NCI-H345 treated with DMSO at 0.1 percent for 48 hours (cell line): ENCODE data around the gene WFDC5.

Source experiments
- DNase-seq: peaks from one replicate; lab custom pipeline; 2025; ENCODE audit not compliant: unreplicated experiment; lab: John Stamatoyannopoulos, UW

The WFDC5 gene

DNA sequence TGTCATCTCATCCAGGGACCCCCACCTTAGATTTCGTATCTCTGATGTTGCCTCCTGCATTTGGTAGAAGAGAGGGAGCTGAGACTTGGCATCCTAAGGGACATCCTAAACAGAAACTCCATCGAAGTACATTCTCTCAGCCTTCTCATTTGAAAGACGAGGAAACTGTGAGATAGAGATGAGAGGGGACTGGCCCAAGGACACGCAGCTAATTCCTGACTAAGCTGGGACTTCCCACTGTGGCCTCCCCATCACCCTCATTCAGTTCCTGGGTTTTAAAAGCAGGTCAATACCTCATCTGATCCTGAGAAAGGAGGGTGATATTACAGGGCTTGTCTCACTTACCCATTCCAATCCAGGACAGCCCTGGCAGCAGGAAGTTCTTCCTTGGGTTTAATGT lies 855 bp upstream of the WFDC5 start:
- no peak for DNase-seq

DNA sequence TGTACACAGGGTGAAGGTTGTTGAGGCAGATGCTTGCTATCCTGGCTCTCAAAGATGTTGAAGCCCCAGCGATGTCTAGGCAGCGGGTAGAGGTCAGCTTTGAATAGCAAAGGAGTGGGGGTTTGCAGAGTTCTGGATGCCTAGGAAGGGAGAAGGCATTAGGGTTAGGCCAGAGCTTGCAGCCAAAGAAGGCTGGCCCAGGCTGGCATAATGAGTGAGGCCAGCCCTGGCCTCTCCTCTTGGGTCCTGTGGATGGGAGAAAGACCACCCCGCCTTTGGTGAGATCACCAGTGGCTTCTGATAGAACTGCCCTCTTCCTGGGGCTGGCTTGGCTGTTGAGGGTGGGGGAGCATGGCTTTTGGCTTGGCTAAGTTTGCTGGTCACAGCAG lies 406 bp upstream of the WFDC5 start:
- no peak for DNase-seq

DNA sequence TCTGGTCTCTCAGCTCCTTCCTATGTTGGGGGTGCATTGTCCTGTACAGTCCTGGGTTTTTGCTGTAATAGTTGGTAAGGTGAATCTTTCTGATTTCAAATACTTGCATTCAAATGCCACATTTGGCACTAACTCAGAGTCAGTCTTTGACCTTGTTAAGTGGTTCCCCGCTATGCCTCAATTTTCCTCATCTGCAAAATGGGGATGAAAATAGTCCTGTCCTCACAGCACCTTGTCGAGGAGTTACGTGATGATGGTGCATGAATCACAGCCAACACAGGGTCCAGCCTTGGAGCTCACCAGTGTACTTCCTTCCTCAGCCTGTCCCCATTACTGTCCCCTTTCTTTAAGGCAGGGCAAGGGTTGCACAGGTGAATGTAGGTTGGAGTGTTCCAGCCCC lies 1.1 kb downstream of the WFDC5 start:
- no peak for DNase-seq

- DNase-seq, result no peak
These were observed 2.2 kb downstream of the WFDC5 start for GRCh38 chr20:45112754-45113153.

DNA sequence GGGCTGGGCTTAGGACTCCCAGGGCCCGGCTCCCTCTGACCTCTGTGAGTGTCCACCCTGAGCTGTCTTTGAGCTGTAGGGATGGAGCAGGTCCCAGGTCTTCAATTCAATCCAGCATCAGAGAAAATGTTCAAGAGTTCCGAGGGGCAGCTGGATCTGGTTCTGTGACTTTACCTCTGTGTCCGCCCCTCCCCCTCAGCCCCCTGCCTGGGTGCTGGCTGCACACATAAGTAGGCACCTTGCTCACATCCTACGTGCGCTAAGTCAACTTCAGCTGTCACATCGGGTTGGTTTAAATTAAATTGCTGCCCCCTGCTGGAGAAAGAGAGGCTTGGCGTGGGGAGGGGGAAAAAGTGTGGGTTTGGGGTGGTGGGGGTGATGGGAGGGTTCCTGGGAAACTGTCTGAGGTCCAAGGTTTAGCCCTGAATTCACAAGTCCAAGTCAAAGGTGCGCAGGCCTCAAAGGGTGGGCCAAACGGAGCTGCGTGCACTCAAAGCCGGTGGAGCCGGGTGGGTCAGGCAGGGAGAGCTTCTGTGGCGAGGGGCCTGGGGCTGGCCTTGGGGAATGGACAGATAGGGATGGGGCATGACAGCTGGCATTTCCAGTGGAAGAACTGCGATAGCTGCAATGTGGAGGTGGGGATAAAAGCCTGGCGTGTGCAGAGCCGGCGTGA lies 3.0 kb downstream of the WFDC5 start:
- DNase-seq, result no peak

- DNase-seq, result no peak
These were observed 3.7 kb downstream of the WFDC5 start for GRCh38 chr20:45111285-45111684.

DNA sequence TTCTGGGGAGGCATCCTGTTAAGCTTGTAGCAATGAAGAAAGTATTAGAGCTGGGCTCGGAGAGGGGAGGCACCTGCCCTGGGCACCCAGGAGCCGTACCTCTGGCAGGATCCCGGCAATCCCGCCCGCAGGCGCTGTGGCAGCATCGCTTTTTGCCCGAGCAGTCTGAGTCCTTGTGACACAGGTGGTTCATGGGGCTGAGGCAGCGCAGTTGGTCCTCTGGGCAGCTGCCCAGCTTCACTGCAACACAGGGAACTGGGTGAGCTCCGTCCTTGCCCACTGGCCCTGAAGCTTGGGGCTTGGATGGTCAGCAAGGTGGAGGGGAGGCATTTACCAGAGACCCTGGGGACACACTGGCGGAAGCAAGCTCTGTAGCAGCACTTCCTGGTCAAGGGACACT lies 4.7 kb downstream of the WFDC5 start:
- no peak for DNase-seq

DNA sequence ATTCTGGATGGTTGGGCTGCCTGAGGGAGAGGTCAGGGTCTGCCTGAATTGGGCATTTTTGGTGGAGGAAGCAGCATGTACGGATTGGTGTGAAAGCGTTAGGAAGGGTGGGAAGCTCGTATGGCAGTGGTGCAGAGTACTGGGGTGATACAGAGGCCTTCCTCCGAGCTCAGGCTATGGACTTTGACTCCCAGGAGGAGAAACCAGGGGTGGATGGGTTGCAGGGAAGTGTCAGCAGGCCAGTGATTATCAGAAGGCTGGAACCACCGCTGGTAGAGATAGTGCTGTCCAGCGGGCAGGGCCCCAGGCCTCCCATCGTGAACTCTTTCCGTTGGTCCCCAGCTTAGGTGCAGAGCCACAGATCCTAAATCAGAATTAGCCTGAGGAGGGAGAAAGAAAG lies 5.3 kb downstream of the WFDC5 start:
- DNase-seq, result no peak

DNA sequence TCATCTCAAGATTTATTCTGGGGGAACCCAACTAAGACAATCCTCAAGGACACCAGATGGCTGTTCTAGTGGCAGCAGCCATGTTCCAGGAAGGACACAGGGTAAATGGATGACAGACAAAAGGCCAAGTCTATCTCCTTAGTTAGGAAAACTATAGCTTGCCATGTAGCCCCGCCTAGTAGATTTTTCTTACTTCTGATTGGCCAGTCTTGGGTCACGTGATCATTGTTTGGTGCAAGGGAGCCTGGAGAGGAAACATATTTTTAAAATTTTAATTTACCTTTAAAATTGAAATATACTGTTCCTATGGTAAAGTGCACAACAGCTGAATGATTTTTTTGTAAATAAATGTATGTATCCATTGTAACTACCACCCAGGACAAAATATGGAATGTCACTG lies 9.7 kb downstream of the WFDC5 start:
- no peak for DNase-seq

DNA sequence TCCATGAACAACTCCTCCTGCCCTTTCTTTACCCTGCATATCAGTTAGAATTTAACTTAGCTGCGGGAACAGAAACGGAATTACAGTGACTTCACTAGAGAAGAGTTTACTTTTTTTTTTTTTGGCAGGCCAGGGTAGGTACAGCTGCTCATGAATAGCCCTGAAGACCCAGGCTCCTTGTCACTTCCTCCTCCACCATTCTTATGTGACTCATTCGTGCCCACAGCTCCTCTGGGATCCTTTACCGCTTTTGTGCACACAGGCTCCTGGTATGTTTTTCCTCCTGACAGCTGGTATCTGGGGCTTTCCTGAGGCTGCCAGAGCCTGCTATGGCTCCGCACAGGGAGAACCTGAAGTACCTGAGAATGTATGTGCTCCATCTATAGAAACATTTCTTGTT lies 10.2 kb downstream of the WFDC5 start:
- DNase-seq, result no peak

DNA sequence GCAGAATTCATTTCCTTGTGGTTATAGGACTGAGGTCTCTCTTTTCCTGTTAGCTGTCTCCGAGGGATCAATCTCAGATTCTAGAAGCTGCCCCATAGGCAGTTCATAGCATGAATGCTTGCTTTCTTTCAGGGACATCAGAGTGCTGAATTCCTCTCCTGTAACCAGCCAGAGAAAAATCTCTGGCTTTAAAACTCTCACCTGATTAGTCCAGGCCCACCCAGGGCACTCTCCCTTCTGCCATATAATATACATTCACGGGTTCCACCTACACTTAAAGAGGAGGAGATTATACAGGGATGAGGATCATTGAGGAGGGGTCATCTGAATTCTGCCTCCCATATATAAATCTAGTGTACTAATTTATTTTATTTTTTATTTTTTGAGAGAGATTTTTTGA lies 11.9 kb downstream of the WFDC5 start:
- no peak for DNase-seq

- DNase-seq, result no peak
These were observed 13.6 kb downstream of the WFDC5 start for GRCh38 chr20:45101333-45101850.

GRCh38 chr20:45100563-45101245 lies 14.3 kb downstream of the WFDC5 start, which contains the start of gene KCNS1:
TSS of gene KCNS1 (minus strand) at chr20:45101127. CDS start at chr20:45099236, 1,891 bp downstream.
- DNase-seq, result no peak

GRCh38 chr20:45098103-45098773 lies 16.7 kb downstream of the WFDC5 start:
- DNase-seq, result no peak

DNA sequence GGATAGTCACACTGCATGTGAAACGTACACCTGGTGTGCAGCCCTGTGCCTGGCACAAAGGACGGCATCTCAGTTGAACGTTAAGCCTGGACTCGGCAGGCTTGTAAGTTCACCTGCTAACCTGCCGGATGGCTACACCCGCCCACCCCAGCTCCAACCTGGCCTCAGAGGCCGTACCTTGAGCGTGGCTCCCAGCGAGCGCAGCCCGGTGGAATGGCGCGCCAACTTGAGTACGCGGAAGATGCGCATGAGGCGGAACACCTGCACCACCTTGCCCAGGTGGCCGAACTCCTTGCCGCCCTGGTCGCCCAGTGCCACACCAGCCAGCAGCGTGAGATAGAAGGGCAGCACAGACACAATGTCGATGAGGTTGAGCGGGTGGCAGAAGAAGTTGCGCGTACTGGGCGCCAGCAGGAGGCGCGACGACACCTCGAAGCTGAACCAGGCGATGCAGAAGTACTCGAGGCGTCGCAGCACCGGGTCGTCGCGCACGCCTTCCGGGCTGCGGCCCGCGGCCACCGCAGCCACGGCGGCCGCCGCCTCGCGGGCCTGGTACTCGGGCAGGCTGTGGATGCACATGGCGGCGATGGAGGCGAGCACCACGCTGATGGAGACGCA lies 17.4 kb downstream of the WFDC5 start:
- DNase-seq, result no peak

GRCh38 chr20:45096781-45097180 lies 18.2 kb downstream of the WFDC5 start:
- no peak for DNase-seq

GRCh38 chr20:45095805-45096238 lies 19.2 kb downstream of the WFDC5 start:
- peak; percentile 34 for DNase-seq

DNA sequence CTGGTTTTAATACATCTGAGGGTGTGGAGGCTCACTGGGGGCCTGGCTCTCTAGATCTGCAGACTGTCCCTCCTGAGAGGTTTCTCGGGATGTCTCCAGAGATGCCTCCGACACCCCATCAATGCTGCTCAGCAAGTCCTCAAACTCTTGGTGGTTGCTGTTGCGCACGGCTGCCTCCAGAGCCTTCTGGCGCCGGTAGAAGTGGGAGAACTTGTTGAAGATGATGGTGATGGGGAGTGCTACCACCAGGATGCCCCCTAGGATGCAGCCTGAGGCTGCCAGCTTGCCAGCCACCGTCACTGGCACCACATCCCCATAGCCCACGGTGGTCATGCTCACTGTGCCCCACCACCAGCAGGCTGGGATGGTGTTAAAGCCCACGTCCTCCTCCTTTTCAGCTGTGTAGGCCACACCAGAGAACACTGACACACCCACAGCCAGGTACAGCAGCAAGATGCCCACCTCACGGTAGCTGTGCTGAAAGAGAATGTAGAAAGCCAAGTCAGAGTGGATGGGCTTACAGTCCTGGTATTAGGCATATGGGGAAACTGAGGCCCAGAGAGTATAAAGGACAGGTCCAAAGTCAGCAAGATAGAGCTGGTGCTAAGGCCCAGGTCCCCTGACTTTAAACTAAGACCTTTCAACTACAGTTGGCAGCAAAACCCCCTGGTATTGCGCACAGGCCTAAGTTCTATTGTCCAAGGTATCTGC lies 20.0 kb downstream of the WFDC5 start:
- no peak for DNase-seq

GRCh38 chr20:45094201-45094600 lies 20.8 kb downstream of the WFDC5 start:
- DNase-seq, result no peak

GRCh38 chr20:45092898-45093297 lies 22.1 kb downstream of the WFDC5 start:
- no peak for DNase-seq

- DNase-seq, result no peak
These were observed 23.6 kb downstream of the WFDC5 start for GRCh38 chr20:45091366-45091765.
